ENCODE data around the gene MSMB. TPM values are rescaled to one million over a fixed set of nuclear protein-coding genes. Genes with fewer than 3 reads are reported as not detected.
"Not testable (repeated sequence)": the region's sequence is repeated elsewhere in the genome, so short reads cannot be mapped to it uniquely, and the experiment has no call there.

MSMB gene
- total and polyA plus RNA-seq, 2 donors from 2014 or later, result not detected

- FAIRE-seq; H3K27me3 ChIP-seq (ENCODE audit: control insufficient read depth, insufficient read depth, low read length); intact Hi-C loops (cut with DNase I); H3K27ac ChIP-seq (ENCODE audit: low read depth in 2 of 2, low read length in 2 of 2); H3K4me3 ChIP-seq (ENCODE audit: low read length in 3 of 3); H3K9me3 ChIP-seq (ENCODE audit: control insufficient read depth in 2 of 3, insufficient read depth in 1 of 3, low read length in 3 of 3); H3K4me1 ChIP-seq (ENCODE audit: control insufficient read depth in 2 of 3, insufficient read depth in 2 of 3, low read depth in 1 of 3, low read length in 3 of 3); H3K36me3 ChIP-seq (ENCODE audit: control insufficient read depth in 2 of 3, insufficient read depth in 3 of 3, low read length in 3 of 3); H3K9ac ChIP-seq (ENCODE audit: low read length in 3 of 3): not testable (repeated sequence)
- peak; percentile 21 for TF ChIP-seq CTCF (IDR thresholded peaks at IDR 0.05; ENCODE audit: borderline replicate concordance, extremely low read depth, insufficient read depth)
- peak in 3 of 5 donors; percentile 21 to 76 (median 55) for DNase-seq
These were observed 62.4 kb downstream of the MSMB start for GRCh38 chr10:45983538-45984186.

Other genes starting within 250 kb of the MSMB start
- gene AGAP4, start 198.8 kb downstream of the MSMB start, total RNA-seq, result 17.5 TPM
- 9.6 TPM for gene AGAP4, start 198.8 kb downstream of the MSMB start, polyA plus RNA-seq (ENCODE audit: insufficient read depth, low read depth, low replicate concordance)
- gene TIMM23, start 73.8 kb downstream of the MSMB start, total RNA-seq, result 52.0 TPM
- 107 TPM for gene TIMM23, start 73.8 kb downstream of the MSMB start, polyA plus RNA-seq (ENCODE audit: insufficient read depth, low read depth, low replicate concordance)
- gene NCOA4, start 15.6 kb downstream of the MSMB start, total RNA-seq, result 133 TPM
- gene NCOA4, start 15.6 kb downstream of the MSMB start, polyA plus RNA-seq (ENCODE audit: insufficient read depth, low read depth, low replicate concordance), result 83.7 TPM
- 0.16 TPM for gene ANTXRL, start 240.7 kb upstream of the MSMB start, total RNA-seq
- not detected for gene ANTXRL, start 240.7 kb upstream of the MSMB start, polyA plus RNA-seq (ENCODE audit: insufficient read depth, low read depth, low replicate concordance)

Measured in kidney (tissue), 14 donors.